GM12874 (cell line): ENCODE results near the gene INSC.

Source experiments
- TF ChIP-seq, protein P1 (sequence below): IDR thresholded peaks from 2 replicates; pipeline ENCODE4 v1.5.1; 2011; ENCODE audit warnings: low read depth, mild to moderate bottlenecking, control low read depth, low read length, moderate library complexity; ENCODE audit not compliant: insufficient read depth

INSC gene

DNA sequence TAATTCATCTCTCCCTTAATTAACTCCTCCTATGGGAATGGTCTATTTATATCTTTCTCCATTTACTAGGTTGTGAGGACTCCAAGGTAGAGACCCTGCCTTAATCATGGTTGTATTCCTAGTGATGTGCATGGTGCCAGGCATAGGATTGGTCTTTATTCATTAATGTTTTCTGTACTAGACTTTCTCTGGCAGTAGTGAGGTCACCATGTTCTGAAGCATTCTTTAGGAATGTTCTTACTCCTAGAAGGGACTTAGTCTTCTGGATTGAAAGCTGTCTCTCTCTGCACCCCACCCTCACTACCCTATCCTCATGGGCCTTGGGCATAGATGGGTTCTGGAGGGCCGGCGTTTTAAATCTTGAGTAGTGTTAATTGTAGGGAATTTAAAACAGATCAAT lies 10.6 kb upstream of the INSC start:
- TF ChIP-seq, protein P1, sequence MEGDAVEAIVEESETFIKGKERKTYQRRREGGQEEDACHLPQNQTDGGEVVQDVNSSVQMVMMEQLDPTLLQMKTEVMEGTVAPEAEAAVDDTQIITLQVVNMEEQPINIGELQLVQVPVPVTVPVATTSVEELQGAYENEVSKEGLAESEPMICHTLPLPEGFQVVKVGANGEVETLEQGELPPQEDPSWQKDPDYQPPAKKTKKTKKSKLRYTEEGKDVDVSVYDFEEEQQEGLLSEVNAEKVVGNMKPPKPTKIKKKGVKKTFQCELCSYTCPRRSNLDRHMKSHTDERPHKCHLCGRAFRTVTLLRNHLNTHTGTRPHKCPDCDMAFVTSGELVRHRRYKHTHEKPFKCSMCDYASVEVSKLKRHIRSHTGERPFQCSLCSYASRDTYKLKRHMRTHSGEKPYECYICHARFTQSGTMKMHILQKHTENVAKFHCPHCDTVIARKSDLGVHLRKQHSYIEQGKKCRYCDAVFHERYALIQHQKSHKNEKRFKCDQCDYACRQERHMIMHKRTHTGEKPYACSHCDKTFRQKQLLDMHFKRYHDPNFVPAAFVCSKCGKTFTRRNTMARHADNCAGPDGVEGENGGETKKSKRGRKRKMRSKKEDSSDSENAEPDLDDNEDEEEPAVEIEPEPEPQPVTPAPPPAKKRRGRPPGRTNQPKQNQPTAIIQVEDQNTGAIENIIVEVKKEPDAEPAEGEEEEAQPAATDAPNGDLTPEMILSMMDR, result no peak

DNA sequence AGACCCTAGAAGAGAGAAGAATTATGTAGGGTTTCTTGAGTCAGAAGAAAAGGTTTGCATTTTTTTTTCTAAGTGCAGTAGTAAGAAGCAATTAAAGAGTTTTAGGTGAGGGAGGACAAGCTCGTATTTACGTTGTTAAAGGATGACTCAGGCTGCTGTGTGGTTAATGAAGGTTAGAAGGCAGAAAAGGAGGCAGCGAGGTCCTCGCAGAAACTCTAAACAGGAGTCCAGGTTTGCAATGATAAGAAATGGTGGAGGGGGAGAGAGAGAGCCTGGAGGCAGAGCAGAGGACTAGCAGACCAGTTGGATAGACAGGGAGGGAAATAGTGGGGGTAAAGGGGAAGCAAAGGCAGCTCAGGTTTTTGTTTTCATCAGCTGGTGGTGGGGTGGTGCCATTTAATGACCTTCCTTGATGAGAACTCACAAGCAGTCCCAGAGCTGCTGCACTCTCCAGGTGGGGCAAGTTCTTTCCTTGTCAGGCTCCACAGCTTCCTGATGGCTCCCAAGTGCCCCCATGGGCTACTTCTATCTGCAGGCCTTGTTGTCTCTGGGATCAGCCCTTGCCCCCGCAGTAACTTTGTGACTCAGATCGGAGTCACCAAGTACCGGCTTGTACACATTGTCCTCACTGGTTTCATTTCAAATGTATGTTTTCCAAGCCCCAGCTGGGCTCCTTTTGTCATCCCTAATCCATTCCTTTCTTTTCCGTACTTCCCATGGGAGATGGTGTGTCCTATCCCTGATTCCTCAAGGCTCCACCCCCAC lies 8.3 kb upstream of the INSC start:
- TF ChIP-seq, protein P1, result no peak

DNA sequence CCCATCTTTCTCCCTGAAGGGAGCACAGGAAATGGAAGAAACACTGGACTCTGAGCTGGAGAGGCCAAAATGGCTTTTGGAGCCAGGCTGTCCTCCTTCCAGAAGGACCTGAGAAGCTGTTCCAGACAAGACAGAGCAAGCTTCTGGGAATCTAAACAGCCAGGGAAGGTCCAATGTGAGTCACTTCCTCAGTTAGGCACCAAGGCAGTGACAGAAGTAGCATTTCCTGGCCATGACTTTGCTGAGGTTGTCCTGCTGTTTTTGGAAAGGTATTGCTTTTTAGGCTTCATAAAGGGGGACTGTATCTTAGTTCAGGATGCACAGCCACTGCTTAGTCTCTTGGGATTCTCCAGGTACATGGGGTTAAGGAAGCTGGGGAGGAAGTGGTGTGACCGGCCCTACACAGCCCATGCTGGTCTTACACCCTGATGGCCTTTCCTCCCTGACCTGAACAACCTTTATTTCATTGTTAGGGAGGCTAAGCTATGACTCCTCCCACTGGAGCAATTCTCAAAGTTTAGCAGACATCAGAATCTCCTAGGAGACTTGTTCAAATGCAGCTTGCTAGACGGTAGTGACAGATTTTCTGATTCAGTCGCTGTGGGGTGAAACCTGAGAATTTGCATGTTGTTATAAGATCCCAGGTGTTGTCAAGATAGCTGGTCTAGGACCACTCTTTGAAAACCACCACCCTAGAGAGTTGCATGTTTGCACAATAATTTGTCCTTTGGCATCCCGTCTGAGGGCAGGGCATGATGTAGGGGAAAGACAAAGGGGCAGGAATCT lies 6.8 kb upstream of the INSC start:
- TF ChIP-seq, protein P1, result no peak

DNA sequence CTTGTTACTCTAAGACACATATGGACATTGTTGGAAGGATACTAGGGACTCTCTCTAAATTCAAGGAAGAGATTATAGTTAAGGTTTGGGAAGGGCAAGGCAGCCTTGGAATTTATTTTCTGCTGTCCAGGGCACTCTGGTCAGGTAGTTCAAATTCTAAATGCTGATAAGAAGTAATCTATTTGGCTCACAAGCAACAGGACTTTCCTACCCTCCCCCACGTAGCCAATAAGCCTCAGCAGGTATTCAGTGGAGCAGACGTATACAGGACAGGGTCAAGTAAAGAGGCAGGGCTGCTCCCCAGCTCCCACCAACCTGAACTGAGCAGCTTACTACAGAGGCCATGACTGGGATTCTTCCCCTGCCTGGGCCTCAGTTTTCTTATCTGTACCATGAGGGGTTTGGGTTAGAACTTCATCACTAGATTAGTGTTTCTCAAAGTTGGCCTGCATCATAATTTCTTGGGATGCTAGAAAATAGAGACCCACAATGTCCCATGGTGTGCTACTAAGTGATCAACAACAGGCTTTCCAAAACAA lies 6.1 kb upstream of the INSC start:
- TF ChIP-seq, protein P1, result no peak

DNA sequence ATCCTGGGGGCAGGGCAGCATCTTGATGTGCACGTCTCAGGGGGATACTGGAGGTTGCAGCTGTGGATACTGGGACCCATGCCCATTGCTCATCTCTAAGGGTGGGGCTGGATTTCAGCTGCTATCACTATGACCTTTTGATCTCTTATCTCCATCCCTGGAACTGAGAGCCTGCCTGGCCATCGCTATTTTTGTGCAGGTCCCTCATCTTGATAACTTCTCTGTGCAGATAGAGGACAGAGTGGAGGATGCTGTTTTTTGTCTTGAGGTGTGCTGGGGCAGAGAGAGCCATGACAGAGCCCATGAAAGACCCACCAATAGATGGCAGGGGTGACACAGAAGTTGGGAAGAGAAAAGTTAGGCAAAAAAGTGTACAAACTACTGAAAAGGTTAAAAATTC lies 5.1 kb upstream of the INSC start:
- TF ChIP-seq, protein P1, result no peak

DNA sequence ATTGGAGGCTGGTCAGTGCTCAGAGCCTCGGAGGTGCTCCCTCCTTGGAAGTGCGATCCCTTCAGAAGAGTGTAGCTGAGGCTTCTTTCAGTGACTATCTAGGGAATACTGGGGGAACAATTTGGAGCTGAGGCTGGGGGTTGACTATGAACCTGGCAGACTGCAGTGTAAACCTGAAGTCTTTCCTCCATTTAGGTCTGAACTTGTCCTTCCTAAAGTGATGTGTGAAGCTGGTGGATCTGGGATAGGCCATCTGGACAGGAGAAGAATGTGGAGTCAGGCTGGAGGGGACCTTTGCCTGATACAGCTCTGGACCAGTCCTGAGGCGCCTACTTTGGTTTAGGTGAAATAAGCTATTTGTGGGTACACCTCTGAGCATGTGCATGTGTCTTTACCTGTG lies 3.5 kb upstream of the INSC start:
- TF ChIP-seq, protein P1, result no peak

DNA sequence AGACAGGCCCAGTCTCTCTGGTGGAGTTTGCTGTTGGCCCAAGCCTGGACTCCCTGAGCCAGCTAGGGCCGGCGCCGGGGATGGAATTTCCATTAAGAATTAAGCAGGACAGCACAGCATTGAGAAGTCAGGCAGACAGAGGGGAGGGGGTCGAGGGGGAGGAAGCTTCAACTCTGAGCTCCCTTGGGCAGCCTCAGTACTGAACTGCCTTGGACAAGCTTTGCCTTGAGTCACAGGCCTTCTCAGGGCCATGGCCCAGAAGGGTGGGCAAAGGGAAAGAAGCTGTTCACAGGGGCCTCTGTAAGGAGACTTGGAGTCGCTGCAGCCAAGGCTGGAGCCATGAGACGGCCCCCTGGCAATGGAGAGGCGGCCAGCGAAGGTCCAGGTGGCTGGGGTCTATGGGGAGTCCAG lies 2.6 kb upstream of the INSC start:
- TF ChIP-seq, protein P1, result no peak
